NCI-H446 treated with DMSO at 0.1 percent for 48 hours (cell line): ENCODE data around the gene CDKN2B-AS1.
"Not testable (repeated sequence)": the region's sequence is repeated elsewhere in the genome, so short reads cannot be mapped to it uniquely, and the experiment has no call there.

ENCODE experiments used
- DNase-seq: peaks from one replicate; lab custom pipeline; 2025; lab: John Stamatoyannopoulos, UW

Gene CDKN2B-AS1

GRCh38 chr9:21994556-21995005 is at the start of gene CDKN2B-AS1:
TSS of gene CDKN2B-AS1 (plus strand) at chr9:21994791.
- DNase-seq, result peak; percentile 93

- DNase-seq, result no peak
Observed at GRCh38 chr9:21945606-21946005, 49.0 kb upstream of the CDKN2B-AS1 start.

GRCh38 chr9:21958833-21959232 is 35.8 kb upstream of the CDKN2B-AS1 start:
- DNase-seq, result no peak

- not testable (repeated sequence) for DNase-seq
Observed at GRCh38 chr9:21959268-21959667, 35.3 kb upstream of the CDKN2B-AS1 start.

GRCh38 chr9:21961569-21961968 is 33.0 kb upstream of the CDKN2B-AS1 start:
- no peak for DNase-seq

- DNase-seq, result no peak
Observed at GRCh38 chr9:21964925-21965385, 29.6 kb upstream of the CDKN2B-AS1 start.

GRCh38 chr9:21965401-21965951 is 29.1 kb upstream of the CDKN2B-AS1 start:
- DNase-seq, result no peak

GRCh38 chr9:21966140-21966851 is 28.3 kb upstream of the CDKN2B-AS1 start:
- no peak for DNase-seq

- no peak for DNase-seq
Observed at GRCh38 chr9:21967169-21967568, 27.4 kb upstream of the CDKN2B-AS1 start.

GRCh38 chr9:21967702-21968101 is 26.9 kb upstream of the CDKN2B-AS1 start:
- no peak for DNase-seq

GRCh38 chr9:21968331-21969010 is 26.1 kb upstream of the CDKN2B-AS1 start:
- no peak for DNase-seq

- no peak for DNase-seq
Observed at GRCh38 chr9:21969011-21969940, 25.3 kb upstream of the CDKN2B-AS1 start.

- no peak for DNase-seq
Observed at GRCh38 chr9:21969951-21970799, 24.4 kb upstream of the CDKN2B-AS1 start.

GRCh38 chr9:21970800-21971640 is 23.6 kb upstream of the CDKN2B-AS1 start:
- DNase-seq, result no peak

GRCh38 chr9:21972361-21972760 is 22.2 kb upstream of the CDKN2B-AS1 start:
- no peak for DNase-seq

- no peak for DNase-seq
Observed at GRCh38 chr9:21974343-21974721, 20.3 kb upstream of the CDKN2B-AS1 start.

- DNase-seq, result peak; percentile 88
Observed at GRCh38 chr9:21974722-21975409, 19.7 kb upstream of the CDKN2B-AS1 start.

GRCh38 chr9:21976334-21976875 is 18.2 kb upstream of the CDKN2B-AS1 start:
- DNase-seq, result no peak

GRCh38 chr9:21982391-21982790 is 12.2 kb upstream of the CDKN2B-AS1 start:
- DNase-seq, result no peak
